ENCODE results near the gene ANXA2R. TPM values are rescaled to one million over a fixed set of nuclear protein-coding genes. Genes with fewer than 3 reads are reported as not detected.

The ANXA2R gene
- total RNA-seq, 2 experiments from 2014 or later: 11.4 to 13.5 TPM

DNA sequence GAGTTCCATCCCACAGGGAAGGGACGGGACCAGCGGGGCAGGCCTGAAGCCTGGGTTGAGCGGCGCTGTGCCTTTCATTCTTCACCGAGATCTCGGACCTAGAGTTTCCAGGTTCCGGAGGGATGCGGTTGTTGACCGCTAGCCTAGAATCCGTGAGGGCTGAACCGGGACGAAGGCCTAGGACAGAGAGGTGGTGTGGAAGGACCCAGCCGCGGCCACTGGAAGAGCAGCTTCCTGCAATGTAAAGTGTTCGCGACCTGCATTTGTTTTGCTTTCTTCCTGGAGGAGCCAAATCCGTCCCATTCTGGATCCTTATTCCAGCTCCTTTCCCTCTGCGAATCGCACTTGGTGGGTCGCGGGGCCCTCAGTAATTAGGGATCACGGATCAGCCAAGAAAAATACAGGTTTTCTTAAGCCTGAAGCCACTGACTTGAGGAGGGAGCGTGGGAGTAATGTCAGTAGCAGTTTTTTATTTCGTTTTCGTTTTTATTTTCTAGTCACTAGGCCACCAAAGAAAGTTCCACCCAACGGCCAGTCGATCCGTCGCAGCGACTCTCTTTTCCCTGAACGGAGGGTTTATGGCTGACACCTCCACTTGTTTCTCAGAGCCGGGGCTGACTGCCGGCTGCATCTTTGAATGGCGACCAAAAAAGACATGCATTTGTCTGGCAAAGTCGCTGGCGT lies 48.6 kb downstream of the ANXA2R start:
- no TSS peak for BruUV-seq (replicated peaks)
- H3K27ac ChIP-seq (ENCODE audit: low read depth, low read length, poor library complexity, severe bottlenecking): no peak overlapping the region
- no peak overlapping the region for H3K4me3 ChIP-seq (ENCODE audit: low read depth, low read length, poor library complexity, severe bottlenecking)
- no peaks in the 10 kb centered on the region for H3K9me2 ChIP-seq (ENCODE audit: insufficient read depth, low read length)
- POLR2A ChIA-PET: interaction anchor here (6.6 kb wide), 1 partner anchor 16 kb away, joined by 71 read pairs; no protein-coding TSS in a partner anchor
- H4K20me1 ChIP-seq (ENCODE audit: insufficient read depth, low read length): no peaks in the 10 kb centered on the region
- H3K4me1 ChIP-seq (ENCODE audit: insufficient read depth, low read length, poor library complexity, severe bottlenecking): peaks cover 30% of the 10 kb centered on the region
- no peaks in the 10 kb centered on the region for H3K79me2 ChIP-seq (ENCODE audit: insufficient read depth, low read depth, low read length)
- H3K36me3 ChIP-seq (ENCODE audit: insufficient read depth, low read length): no peaks in the 10 kb centered on the region
- CTCF ChIA-PET (ENCODE audit: unreplicated experiment): no interaction called here
- peak overlapping the region; percentile 85; the same call in 1 of the 2 replicates for H2AFZ ChIP-seq (ENCODE audit: low read length)
- no peak for TF ChIP-seq EZH2phosphoT487 (IDR thresholded peaks at IDR 0.05; ENCODE audit: borderline replicate concordance, low read depth, low read length)
- TF ChIP-seq, protein P1, sequence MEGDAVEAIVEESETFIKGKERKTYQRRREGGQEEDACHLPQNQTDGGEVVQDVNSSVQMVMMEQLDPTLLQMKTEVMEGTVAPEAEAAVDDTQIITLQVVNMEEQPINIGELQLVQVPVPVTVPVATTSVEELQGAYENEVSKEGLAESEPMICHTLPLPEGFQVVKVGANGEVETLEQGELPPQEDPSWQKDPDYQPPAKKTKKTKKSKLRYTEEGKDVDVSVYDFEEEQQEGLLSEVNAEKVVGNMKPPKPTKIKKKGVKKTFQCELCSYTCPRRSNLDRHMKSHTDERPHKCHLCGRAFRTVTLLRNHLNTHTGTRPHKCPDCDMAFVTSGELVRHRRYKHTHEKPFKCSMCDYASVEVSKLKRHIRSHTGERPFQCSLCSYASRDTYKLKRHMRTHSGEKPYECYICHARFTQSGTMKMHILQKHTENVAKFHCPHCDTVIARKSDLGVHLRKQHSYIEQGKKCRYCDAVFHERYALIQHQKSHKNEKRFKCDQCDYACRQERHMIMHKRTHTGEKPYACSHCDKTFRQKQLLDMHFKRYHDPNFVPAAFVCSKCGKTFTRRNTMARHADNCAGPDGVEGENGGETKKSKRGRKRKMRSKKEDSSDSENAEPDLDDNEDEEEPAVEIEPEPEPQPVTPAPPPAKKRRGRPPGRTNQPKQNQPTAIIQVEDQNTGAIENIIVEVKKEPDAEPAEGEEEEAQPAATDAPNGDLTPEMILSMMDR (conservative IDR thresholded peaks at IDR 0.05; ENCODE audit: low read length): no peak
- H3K4me2 ChIP-seq (ENCODE audit: low read length): peak overlapping the region; percentile 88; the same call in 1 of the 2 replicates
- no peak for DNase-seq (ENCODE audit: low spot score)
- peaks cover 16% of the 10 kb centered on the region; the same call in 1 of the 2 replicates for H3K9me3 ChIP-seq (ENCODE audit: low read length)
- intact Hi-C loops (cut with micrococcal nuclease; ENCODE audit: unreplicated experiment): loop anchor here (2.0 to 10.0 kb wide), 4 partner anchors 39 to 493 kb away; partner anchors contain the start of genes TMEM267 and ZNF131

DNA sequence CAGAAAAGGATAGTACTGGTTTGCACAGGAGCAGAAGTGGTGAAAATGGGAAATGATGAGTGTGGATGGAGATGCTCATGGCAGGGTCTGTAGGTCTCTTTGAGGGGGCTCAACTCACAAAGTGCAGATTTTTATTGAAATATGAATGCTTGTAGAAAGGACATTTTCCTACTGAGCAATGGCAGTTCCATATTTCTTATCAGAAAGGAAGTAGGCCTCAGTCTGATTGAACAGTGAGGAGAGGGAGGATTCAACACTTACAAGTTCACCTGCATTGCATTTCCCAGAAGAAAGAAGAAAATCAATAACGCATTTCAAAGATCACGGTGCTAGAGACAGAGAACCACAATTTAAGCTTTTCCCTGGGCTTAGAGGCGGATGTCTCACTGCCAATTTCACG lies 49.2 kb downstream of the ANXA2R start:
- no peaks in the 10 kb centered on the region for H3K36me3 ChIP-seq (ENCODE audit: insufficient read depth, low read length)
- no peak for DNase-seq (ENCODE audit: low spot score)
- H3K4me3 ChIP-seq (ENCODE audit: low read depth, low read length, poor library complexity, severe bottlenecking): no peak overlapping the region
- H3K9me3 ChIP-seq (ENCODE audit: low read length): peaks cover 16% of the 10 kb centered on the region; the same call in 1 of the 2 replicates
- intact Hi-C loops (cut with micrococcal nuclease; ENCODE audit: unreplicated experiment): loop anchor here (5.0 to 10.0 kb wide), 3 partner anchors 79 to 494 kb away; partner anchors contain the start of genes TMEM267 and ZNF131
- no peak for TF ChIP-seq EZH2phosphoT487 (IDR thresholded peaks at IDR 0.05; ENCODE audit: borderline replicate concordance, low read depth, low read length)
- POLR2A ChIA-PET: no interaction called here
- no peak overlapping the region for H2AFZ ChIP-seq (ENCODE audit: low read length)
- no peaks in the 10 kb centered on the region for H4K20me1 ChIP-seq (ENCODE audit: insufficient read depth, low read length)
- no peaks in the 10 kb centered on the region for H3K79me2 ChIP-seq (ENCODE audit: insufficient read depth, low read depth, low read length)
- H3K4me2 ChIP-seq (ENCODE audit: low read length): no peak overlapping the region
- CTCF ChIA-PET (ENCODE audit: unreplicated experiment): no interaction called here
- no peaks in the 10 kb centered on the region for H3K9me2 ChIP-seq (ENCODE audit: insufficient read depth, low read length)
- peaks cover 30% of the 10 kb centered on the region for H3K4me1 ChIP-seq (ENCODE audit: insufficient read depth, low read length, poor library complexity, severe bottlenecking)
- no TSS peak for BruUV-seq (replicated peaks)
- H3K27ac ChIP-seq (ENCODE audit: low read depth, low read length, poor library complexity, severe bottlenecking): no peak overlapping the region

Other genes with a start within 250 kb of the ANXA2R start
- 0.13 TPM in 1 of 2 replicates, not detected in the other for gene SELENOP, start 228.4 kb downstream of the ANXA2R start, total RNA-seq (2014; rRNA removed; shearing (Covaris generic))
- not detected in 2 replicates for gene SELENOP, start 228.4 kb downstream of the ANXA2R start, total RNA-seq (2022)
- gene ZNF131, start 80.6 kb upstream of the ANXA2R start, total RNA-seq (2014; rRNA removed; shearing (Covaris generic)): 59.0 and 61.0 TPM in 2 replicates
- gene ZNF131, start 80.6 kb upstream of the ANXA2R start, total RNA-seq (2022): 59.4 and 62.9 TPM in 2 replicates
- gene NIM1K, start 151.9 kb upstream of the ANXA2R start, total RNA-seq (2014; rRNA removed; shearing (Covaris generic)): 0.10 and 0.41 TPM in 2 replicates
- gene NIM1K, start 151.9 kb upstream of the ANXA2R start, total RNA-seq (2022): 0.68 TPM in 1 of 2 replicates, not detected in the other